HCT116 (cell line): ENCODE data around the gene DIP2C. TPM values are rescaled to one million over a fixed set of nuclear protein-coding genes. Genes with fewer than 3 reads are reported as not detected.
"Not testable (repeated sequence)": the region's sequence is repeated elsewhere in the genome, so short reads cannot be mapped to it uniquely, and the experiment has no call there.

Experiments used
- ATAC-seq: fragments of 200-7000 bp; cut with Tn5 transposase; 2 replicates; pipeline ENCODE4 v1.9.1; 2020; ENCODE audit warnings: mild to moderate bottlenecking, moderate library complexity
- BruUV-seq: library from RNA; stranded (reverse); fragments of 400-500 nt; replicated peaks from 2 replicates; lab custom pipeline; 2021; lab: Mats Ljungman, UMichigan
- CTCF ChIA-PET: fragments of 300-600 bp; sonication (Branson Sonifier 250); formaldehyde crosslinking; loops from one replicate; lab custom pipeline; 2021; ENCODE audit warnings: antibody characterized with exemption; lab: Charles Lee
- POLR2A ChIA-PET: fragments of 300-600, 350-600 bp; sonication (Branson Sonifier 250); formaldehyde crosslinking; loops from one replicate; lab custom pipeline; 2021; ENCODE audit warnings: antibody characterized with exemption; lab: Charles Lee
- RAD21 ChIA-PET, 2 experiments: fragments of 300-600 bp; sonication (Branson Sonifier 250); formaldehyde crosslinking; loops; one replicate each; lab custom pipeline; 2023; ENCODE audit warnings: low total read pairs in 2 of 2; ENCODE audit not compliant: uncharacterized antibody in 2 of 2, unreplicated experiment in 2 of 2, low non-redundant PET in 1 of 2; lab: Charles Lee
- DNase-seq: peaks from one replicate; pipeline ENCODE4 v3.0.0-alpha.2; 2010; ENCODE audit warnings: low read depth, low spot score
- H2AFZ ChIP-seq: fragments of 200-600 bp; shearing (Covaris generic), sonication (generic); 2 replicates; pipeline ENCODE4 v1.6.1; 2017; ENCODE audit warnings: low read depth, mixed run types, mixed read lengths, antibody characterized with exemption, low read length; ENCODE audit not compliant: poor library complexity, severe bottlenecking
- H3K27ac ChIP-seq: 2 replicates; pipeline ENCODE4 v1.5.1; 2012; ENCODE audit warnings: low read depth, low read length
- H3K27me3 ChIP-seq: fragments of 200-600 bp; sonication (generic); 2 replicates; pipeline ENCODE4 v1.6.1; 2016; ENCODE audit warnings: mixed run types, low read length, mixed read lengths; ENCODE audit not compliant: insufficient read depth
- H3K36me3 ChIP-seq, 2 experiments: fragments of 200-500 bp in 1 of 2; fragments of 200-600 bp in 1 of 2; sonication (Bioruptor generic) in 1 of 2; sonication (generic) in 1 of 2; 2 replicates each; pipeline versions ENCODE4 v1.5.1 to v1.6.1; 2014 to 2016; ENCODE audit warnings: low read length in 2 of 2, inconsistent platforms in 1 of 2, mixed read lengths in 1 of 2, mixed run types in 1 of 2; ENCODE audit not compliant: insufficient read depth in 2 of 2, control insufficient read depth in 1 of 2
- H3K4me1 ChIP-seq, 2 experiments: fragments of 200-600 bp in 1 of 2; sonication (generic) in 1 of 2; 2 replicates each; pipeline versions ENCODE4 v1.5.1 to v1.6.1; 2012 to 2017; ENCODE audit warnings: low read length in 2 of 2, inconsistent platforms in 1 of 2, mild to moderate bottlenecking in 1 of 2, mixed read lengths in 1 of 2, mixed run types in 1 of 2, moderate library complexity in 1 of 2; ENCODE audit not compliant: insufficient read depth in 2 of 2, control insufficient read depth in 1 of 2
- H3K4me2 ChIP-seq: fragments of 200-600 bp; sonication (generic); 2 replicates; pipeline ENCODE4 v1.6.1; 2017; ENCODE audit warnings: mixed run types, low read length, mixed read lengths
- H3K4me3 ChIP-seq, 2 experiments: fragments of 200-600 bp in 1 of 2; sonication (generic) in 1 of 2; replicated peaks in 1 of 2; 2 replicates each; pipeline ENCODE4 v1.5.1; 2011 to 2016; ENCODE audit warnings: low read length in 2 of 2, control low read depth in 1 of 2, low read depth in 1 of 2, mild to moderate bottlenecking in 1 of 2, mixed read lengths in 1 of 2, mixed run types in 1 of 2
- H3K79me2 ChIP-seq: fragments of 200-600 bp; sonication (generic); 2 replicates; pipeline ENCODE4 v1.6.1; 2017; ENCODE audit warnings: mild to moderate bottlenecking, mixed run types, low read length, moderate library complexity, mixed read lengths; ENCODE audit not compliant: insufficient read depth
- H3K9ac ChIP-seq: fragments of 200-600 bp; sonication (generic); 2 replicates; pipeline ENCODE4 v1.6.1; 2016; ENCODE audit warnings: low read length, mixed read lengths
- H3K9me2 ChIP-seq: fragments of 200-600 bp; sonication (generic), shearing (Covaris generic); 2 replicates; pipeline ENCODE4 v1.6.1; 2017; ENCODE audit warnings: mixed run types, mild to moderate bottlenecking, moderate library complexity; ENCODE audit not compliant: insufficient read depth
- H3K9me3 ChIP-seq, 2 experiments: fragments of 200-500 bp in 1 of 2; fragments of 200-600 bp in 1 of 2; sonication (Bioruptor generic) in 1 of 2; sonication (generic) in 1 of 2; 2 replicates each; pipeline ENCODE4 v1.6.1; 2014 to 2017; ENCODE audit warnings: low read length in 2 of 2, mixed read lengths in 2 of 2, inconsistent platforms in 1 of 2, low read depth in 1 of 2, mild to moderate bottlenecking in 1 of 2, mixed run types in 1 of 2, moderate library complexity in 1 of 2; ENCODE audit not compliant: control insufficient read depth in 1 of 2, insufficient read depth in 1 of 2
- H4K20me1 ChIP-seq: fragments of 200-600 bp; sonication (generic), shearing (Covaris generic); 2 replicates; pipeline ENCODE4 v1.6.1; 2017; ENCODE audit warnings: mixed run types, mild to moderate bottlenecking, moderate library complexity; ENCODE audit not compliant: insufficient read depth
- EGR1 ChIP-seq: IDR thresholded peaks from 2 replicates; pipeline ENCODE4 v1.6.1; 2012; ENCODE audit warnings: low read depth
- JUND ChIP-seq: IDR thresholded peaks from 2 replicates; pipeline ENCODE4 v1.6.1; 2012
- POLR2A ChIP-seq: IDR thresholded peaks from 2 replicates; pipeline ENCODE4 v1.7.0; 2011; ENCODE audit warnings: borderline replicate concordance; ENCODE audit not compliant: insufficient read depth, insufficient read length; ENCODE audit errors: extremely low read depth
- RAD21 ChIP-seq: IDR thresholded peaks from 2 replicates; pipeline ENCODE4 v1.6.1; 2012; ENCODE audit warnings: low read depth, mild to moderate bottlenecking
- ZNF274 ChIP-seq: fragments of 200-500 bp; sonication (Bioruptor generic); IDR thresholded peaks from 2 replicates; pipeline ENCODE4 v1.6.1; 2014; ENCODE audit warnings: mild to moderate bottlenecking, low read depth, low read length, inconsistent platforms
- intact Hi-C: fragments of 100-400 bp; cut with micrococcal nuclease; formaldehyde crosslinking; loops from 2 replicates; pipeline ENCODE4 v1.10.0; 2022
- total RNA-seq: library from RNA; stranded (reverse); gene quantifications from one replicate; pipeline ENCODE4 v1.2.1, GENCODE V29; 2021; ENCODE audit not compliant: unreplicated experiment

Gene DIP2C
- total RNA-seq, 1 experiment from 2014 or later, result 15.4 TPM

- no peaks in the 10 kb centered on the region for H3K36me3 ChIP-seq
- no peak overlapping the region for H3K27ac ChIP-seq
- no peak overlapping the region for H3K4me2 ChIP-seq
- intact Hi-C loops, result no loop called here
- H3K4me3 ChIP-seq, result no peak overlapping the region
- no peaks in the 10 kb centered on the region for H4K20me1 ChIP-seq
- ATAC-seq (no peak), DNase-seq (no peak)
- no TSS peak for BruUV-seq
- RAD21 ChIA-PET, result no interaction called here
- H3K4me1 ChIP-seq, result no peaks in the 10 kb centered on the region
- H3K79me2 ChIP-seq, result no peaks in the 10 kb centered on the region
- POLR2A ChIA-PET, result no interaction called here
- no peaks in the 10 kb centered on the region for H3K9me2 ChIP-seq
- H2AFZ ChIP-seq, result no peak overlapping the region
- no peak for TF ChIP-seq POLR2A
- TF ChIP-seq RAD21, result no peak
- TF ChIP-seq EGR1, result no peak
- no peak for TF ChIP-seq JUND
- no peak for TF ChIP-seq ZNF274
- CTCF ChIA-PET, result no interaction called here
- H3K9ac ChIP-seq, result no peak overlapping the region
- H3K27me3 ChIP-seq, result no peaks in the 10 kb centered on the region
- no peaks in the 10 kb centered on the region for H3K9me3 ChIP-seq
These were observed 209.0 kb downstream of the DIP2C start for GRCh38 chr10:480498-480927.

- H3K27ac ChIP-seq, POLR2A ChIA-PET, RAD21 ChIA-PET, H3K9me2 ChIP-seq, H3K36me3 ChIP-seq, H3K4me2 ChIP-seq, H4K20me1 ChIP-seq, H3K27me3 ChIP-seq, H3K9ac ChIP-seq, H3K9me3 ChIP-seq, intact Hi-C loops, ATAC-seq, H3K79me2 ChIP-seq, BruUV-seq, DNase-seq, H3K4me1 ChIP-seq, H2AFZ ChIP-seq, H3K4me3 ChIP-seq: not testable (repeated sequence)
- CTCF ChIA-PET, result interaction anchor here (0.6 kb wide), 1 partner anchor 31 kb away, joined by 3 read pairs; no protein-coding TSS in a partner anchor
These were observed 209.6 kb downstream of the DIP2C start for GRCh38 chr10:479706-480497.
